GM12878 (cell line): ENCODE data around the gene SPATA2. TPM values are rescaled to one million over a fixed set of nuclear protein-coding genes. Genes with fewer than 3 reads are reported as not detected.

Experiments used
- ATAC-seq: fragments of 200-7000 bp; cut with Tn5 transposase; 3 replicates; pipeline ENCODE4 v1.9.1; 2020; ENCODE audit warnings: mild to moderate bottlenecking, moderate library complexity
- BruUV-seq: library from RNA; stranded (reverse); fragments of 400-500 nt; replicated peaks from 2 replicates; lab custom pipeline; 2021; lab: Mats Ljungman, UMichigan
- CTCF ChIA-PET: fragments of 300-600 bp; sonication (Branson Sonifier 250); formaldehyde crosslinking; extraction: SDS; loops from one replicate; lab custom pipeline; 2021; ENCODE audit warnings: inconsistent platforms; lab: Yijun Ruan, JAX
- POLR2A ChIA-PET: fragments of 350-600 bp; formaldehyde crosslinking; extraction: SDS; loops from one replicate; lab custom pipeline; 2021; ENCODE audit warnings: inconsistent platforms; lab: Charles Lee
- RAD21 ChIA-PET: fragments of 300-600 bp; sonication (Branson Sonifier 250); formaldehyde crosslinking; loops from one replicate; lab custom pipeline; 2023; ENCODE audit warnings: antibody characterized with exemption; ENCODE audit not compliant: unreplicated experiment; lab: Charles Lee
- SMC1A ChIA-PET: fragments of 300-600 bp; sonication (Branson Sonifier 250); formaldehyde crosslinking; loops from one replicate; lab custom pipeline; 2023; ENCODE audit not compliant: unreplicated experiment, uncharacterized antibody; lab: Charles Lee
- DNase-seq: peaks from one replicate; pipeline ENCODE4 v3.0.0-alpha.2; 2011; ENCODE audit warnings: low read depth, low spot score
- FAIRE-seq: peaks from 3 replicates; lab custom pipeline; 2011; peaks lifted over from hg19 to GRCh38; lab: Jason Lieb, UNC
- H2AFZ ChIP-seq: 2 replicates; pipeline ENCODE4 v1.6.0; 2011; ENCODE audit warnings: low read depth, low read length, control low read depth; ENCODE audit not compliant: control insufficient read depth
- H3K27ac ChIP-seq: 2 replicates; pipeline ENCODE4 v1.5.1; 2011; ENCODE audit warnings: control low read depth; ENCODE audit not compliant: control insufficient read depth, insufficient read depth
- H3K27me3 ChIP-seq, 2 experiments: replicated peaks in 1 of 2; 2 replicates each; pipeline versions ENCODE4 v1.6.0 to v1.6.1; 2011; ENCODE audit warnings: low read length in 1 of 2; ENCODE audit not compliant: control insufficient read depth in 2 of 2, insufficient read depth in 2 of 2
- H3K36me3 ChIP-seq, 2 experiments: 2 replicates each; pipeline ENCODE4 v1.5.1; 2011; ENCODE audit warnings: low read length in 1 of 2; ENCODE audit not compliant: control insufficient read depth in 2 of 2, insufficient read depth in 2 of 2
- H3K4me1 ChIP-seq: 2 replicates; pipeline ENCODE4 v1.6.1; 2011; ENCODE audit warnings: mild to moderate bottlenecking, low read length, moderate library complexity, mixed read lengths; ENCODE audit not compliant: control insufficient read depth, insufficient read depth
- H3K4me2 ChIP-seq: 2 replicates; pipeline ENCODE4 v1.6.0; 2011; ENCODE audit warnings: control low read depth; ENCODE audit not compliant: control insufficient read depth, insufficient read depth
- H3K4me3 ChIP-seq: fragments of 200-600 bp; sonication (generic); 2 replicates; pipeline ENCODE4 v1.5.1; 2016
- H3K79me2 ChIP-seq: 2 replicates; pipeline ENCODE4 v1.6.0; 2011; ENCODE audit warnings: low read length; ENCODE audit not compliant: control insufficient read depth, insufficient read depth
- H3K9ac ChIP-seq: 2 replicates; pipeline ENCODE4 v1.8.0; 2011; ENCODE audit warnings: low read length, control low read depth, mixed read lengths; ENCODE audit not compliant: control insufficient read depth, insufficient read depth
- H3K9me3 ChIP-seq: replicated peaks from 3 replicates; pipeline ENCODE4 v1.5.1; 2011; ENCODE audit warnings: mild to moderate bottlenecking, low read length; ENCODE audit not compliant: control insufficient read depth, insufficient read depth
- H4K20me1 ChIP-seq: 2 replicates; pipeline ENCODE4 v1.6.0; 2011; ENCODE audit not compliant: control insufficient read depth, insufficient read depth
- ATF7 ChIP-seq: fragments of 450-650 bp; IDR thresholded peaks from 2 replicates; pipeline ENCODE4 v1.6.1; 2016; ENCODE audit warnings: low read depth, mild to moderate bottlenecking
- BHLHE40 ChIP-seq, 2 experiments: fragments of 450-650 bp in 1 of 2; IDR thresholded peaks; 2 replicates each; pipeline ENCODE4 v1.6.1; 2011 to 2017; ENCODE audit warnings: low read depth in 2 of 2, borderline replicate concordance in 1 of 2, improper control_type of control experiment in 1 of 2, low read length in 1 of 2, mild to moderate bottlenecking in 1 of 2
- CBX3 ChIP-seq: fragments of 200-600 bp; sonication (generic); IDR thresholded peaks from 2 replicates; pipeline ENCODE4 v1.6.1; 2016; ENCODE audit warnings: low read depth, borderline replicate concordance
- CUX1 ChIP-seq: IDR thresholded peaks from 2 replicates; pipeline ENCODE4 v1.6.1; 2012; ENCODE audit warnings: improper control_type of control experiment, low read depth, low read length; ENCODE audit not compliant: insufficient replicate concordance
- LARP7 ChIP-seq: fragments of 450-650 bp; IDR thresholded peaks from 2 replicates; pipeline ENCODE4 v1.6.1; 2017; ENCODE audit warnings: mild to moderate bottlenecking
- MYC ChIP-seq: IDR thresholded peaks from 2 replicates; pipeline ENCODE4 v1.6.1; 2011; ENCODE audit warnings: mild to moderate bottlenecking, low read length, moderate library complexity, inconsistent platforms; ENCODE audit not compliant: insufficient read depth, insufficient replicate concordance, insufficient read length, severe bottlenecking
- PML ChIP-seq: IDR thresholded peaks from 2 replicates; pipeline ENCODE4 v1.6.1; 2012; ENCODE audit warnings: low read length, inconsistent platforms
- RCOR1 ChIP-seq: conservative IDR thresholded peaks from 2 replicates; pipeline ENCODE4 v1.6.1; 2012; ENCODE audit warnings: low read depth, low read length, improper control_type of control experiment
- USF1 ChIP-seq: IDR thresholded peaks from 2 replicates; pipeline ENCODE4 v1.6.1; 2011; ENCODE audit warnings: borderline replicate concordance, low read depth, mild to moderate bottlenecking, moderate library complexity, mixed read lengths, low read length; ENCODE audit not compliant: insufficient read depth; ENCODE audit errors: extremely low read length
- ZNF24 ChIP-seq: fragments of 450-650 bp; IDR thresholded peaks from 2 replicates; pipeline ENCODE4 v1.6.1; 2017; ENCODE audit warnings: antibody characterized with exemption, mild to moderate bottlenecking
- WGBS: methylation state at CpG from one replicate; pipeline ENCODE4 v1.1.6; 2016; ENCODE audit warnings: low lambda C conversion rate; ENCODE audit not compliant: insufficient replicate concordance, insufficient coverage; ENCODE audit errors: missing lambda C conversion rate; 5-methylcytosine and 5-hydroxymethylcytosine counted together
- in situ Hi-C: fragments of 300-500 bp; cut with MboI; formaldehyde crosslinking; loops from 9 replicates; pipeline ENCODE4 v1.14.3; 2018; ENCODE audit warnings: mixed read lengths
- intact Hi-C: fragments of 100-400 bp; cut with micrococcal nuclease; formaldehyde crosslinking; loops from one replicate; pipeline ENCODE4 v1.14.2; 2022; ENCODE audit not compliant: unreplicated experiment
- polyA plus RNA-seq, 11 experiments: library from polyadenylated mRNA; depleted of rRNA in 4 of 11; unstranded in 6 of 11; stranded (reverse) in 5 of 11; fragments of >200 nt; fragmentation: Nextera tagmentation in 4 of 11; fragmentation: Illumina TruSeq in 1 of 11; extraction: Ambion mirVana in 4 of 11; extraction: Trizol in 1 of 11; gene quantifications; 1 replicate in 1 of 11; 2 replicates in 10 of 11; pipeline versions ENCODE4 v1.2.1 to v1.2.3, GENCODE V29; 2011 to 2016; ENCODE audit warnings: inconsistent platforms in 2 of 11, missing spikeins in 2 of 11, low read depth in 1 of 11
- total RNA-seq, 4 experiments: library from RNA; depleted of rRNA in 3 of 4; stranded (reverse); fragments of >200 nt in 3 of 4; fragmentation: Illumina TruSeq in 1 of 4; extraction: Trizol in 1 of 4; gene quantifications; 2 replicates each; pipeline versions ENCODE4 v1.2.1 to v1.2.3, GENCODE V29; 2013 to 2021

The SPATA2 gene
- total and polyA plus RNA-seq, 10 of the 15 experiments (the other 5 are each of a cell fraction or from before 2014, with no cell fraction given): 0.93 to 11.7 (median 5.6) TPM

GRCh38 chr20:49955167-49955566 is 39.8 kb upstream of the SPATA2 start:
- RAD21 ChIA-PET: no interaction called here

GRCh38 chr20:49951151-49951550 is 35.8 kb upstream of the SPATA2 start:
- Histone ChIP-seq H3K27me3 (no peaks in the 10 kb centered on the region), H2AFZ (no peak overlapping the region), H4K20me1 (no peaks in the 10 kb centered on the region), H3K9ac (no peak overlapping the region), H3K9me3 (no peaks in the 10 kb centered on the region), H3K27ac (no peak overlapping the region), H3K4me3 (no peak overlapping the region), H3K79me2 (no peaks in the 10 kb centered on the region), H3K4me1 (no peaks in the 10 kb centered on the region), H3K36me3 (peaks cover 23 to 27% of the 10 kb centered on the region in 2 experiments), H3K4me2 (no peak overlapping the region)
- BruUV-seq: no TSS peak
- no peak for FAIRE-seq
- RAD21 ChIA-PET: no interaction called here
- in situ Hi-C loops: no loop called here
- SMC1A ChIA-PET: interaction anchor here (3.6 kb wide), 1 partner anchor 13 kb away, joined by 13 read pairs; no protein-coding TSS in a partner anchor
- POLR2A ChIA-PET: no interaction called here
- CTCF ChIA-PET: interaction anchor here (0.7 to 1.3 kb wide), 3 partner anchors 14 to 133 kb away, joined by 3 to 7 read pairs (median 3); no protein-coding TSS in a partner anchor
- intact Hi-C loops: no loop called here
- no peak for ATAC-seq
- 21% methylated on average over 4 of the region's 4 CpGs for WGBS
- DNase-seq: no peak
- TF ChIP-seq BHLHE40 (IDR thresholded peaks at IDR 0.05; ENCODE audit: borderline replicate concordance in 1 of 2, low read depth in 2 of 2, low read length in 1 of 2) (no peak), ZNF24 (no peak), MYC (no peak), LARP7 (no peak), PML (no peak), ATF7 (no peak), RCOR1 (no peak), CBX3 (no peak), CUX1 (no peak)

More at GRCh38 chr20:49955167-49955566, 39.8 kb upstream of the SPATA2 start:
- SMC1A ChIA-PET: no interaction called here
- CTCF ChIA-PET: interaction anchor here (1.3 to 2.0 kb wide), 2 partner anchors 10 to 116 kb away, joined by 4 to 8 read pairs; no protein-coding TSS in a partner anchor
- no peaks in the 10 kb centered on the region for H3K27me3 ChIP-seq
- BruUV-seq: no TSS peak
- 98% methylated on average over 3 of the region's 3 CpGs for whole genome bisulfite sequencing
- FAIRE-seq: no peak
- H3K79me2 ChIP-seq: no peaks in the 10 kb centered on the region
- ATAC-seq: no peak
- H3K4me1 ChIP-seq: peaks cover 14% of the 10 kb centered on the region
- DNase-seq: no peak
- POLR2A ChIA-PET: no interaction called here
- H3K4me3 ChIP-seq: no peak overlapping the region
- peaks cover 14 to 16% of the 10 kb centered on the region in 2 experiments for H3K36me3 ChIP-seq
- no peak overlapping the region for H3K4me2 ChIP-seq
- no peak overlapping the region for H2AFZ ChIP-seq
- no peaks in the 10 kb centered on the region for H3K9me3 ChIP-seq
- H3K27ac ChIP-seq: no peak overlapping the region
- intact Hi-C loops: no loop called here
- in situ Hi-C loops: no loop called here
- TF ChIP-seq ATF7 (no peak), USF1 (no peak)
- TF ChIP-seq, all 136 proteins: peak for 0
- no peak overlapping the region for H3K9ac ChIP-seq
- H4K20me1 ChIP-seq: no peaks in the 10 kb centered on the region
